ENCODE data around the gene MYCBPAP.

DNA sequence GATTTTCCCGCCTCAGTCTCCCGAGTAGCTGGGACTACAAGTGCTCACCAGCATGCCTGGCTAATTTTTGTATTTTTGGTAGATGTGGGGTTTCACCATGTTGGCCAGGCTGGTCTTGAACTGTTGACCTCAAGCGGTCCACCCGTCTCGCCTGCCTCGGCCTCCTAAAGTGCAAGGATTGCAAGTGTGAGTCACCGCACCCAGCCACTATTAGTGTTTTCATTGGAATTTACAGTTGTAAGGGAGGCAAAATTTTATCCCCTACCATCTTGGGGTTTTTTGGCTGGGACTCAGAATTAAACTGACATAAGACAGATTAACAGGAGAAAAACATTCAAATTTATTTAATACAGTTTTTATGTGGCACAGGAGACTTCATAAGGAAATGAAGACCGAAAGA is 12.3 kb upstream of the MYCBPAP start:
- TF ChIP-seq, protein P1, sequence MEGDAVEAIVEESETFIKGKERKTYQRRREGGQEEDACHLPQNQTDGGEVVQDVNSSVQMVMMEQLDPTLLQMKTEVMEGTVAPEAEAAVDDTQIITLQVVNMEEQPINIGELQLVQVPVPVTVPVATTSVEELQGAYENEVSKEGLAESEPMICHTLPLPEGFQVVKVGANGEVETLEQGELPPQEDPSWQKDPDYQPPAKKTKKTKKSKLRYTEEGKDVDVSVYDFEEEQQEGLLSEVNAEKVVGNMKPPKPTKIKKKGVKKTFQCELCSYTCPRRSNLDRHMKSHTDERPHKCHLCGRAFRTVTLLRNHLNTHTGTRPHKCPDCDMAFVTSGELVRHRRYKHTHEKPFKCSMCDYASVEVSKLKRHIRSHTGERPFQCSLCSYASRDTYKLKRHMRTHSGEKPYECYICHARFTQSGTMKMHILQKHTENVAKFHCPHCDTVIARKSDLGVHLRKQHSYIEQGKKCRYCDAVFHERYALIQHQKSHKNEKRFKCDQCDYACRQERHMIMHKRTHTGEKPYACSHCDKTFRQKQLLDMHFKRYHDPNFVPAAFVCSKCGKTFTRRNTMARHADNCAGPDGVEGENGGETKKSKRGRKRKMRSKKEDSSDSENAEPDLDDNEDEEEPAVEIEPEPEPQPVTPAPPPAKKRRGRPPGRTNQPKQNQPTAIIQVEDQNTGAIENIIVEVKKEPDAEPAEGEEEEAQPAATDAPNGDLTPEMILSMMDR (IDR thresholded peaks at IDR 0.05; ENCODE audit: low read depth, low read length): no peak
- TF ChIP-seq EZH2phosphoT487 (IDR thresholded peaks at IDR 0.05; ENCODE audit: low read depth): no peak
